ENCODE results near the gene ZNF280B. TPM values are rescaled to one million over a fixed set of nuclear protein-coding genes. Genes with fewer than 3 reads are reported as not detected.
"Not testable (repeated sequence)": the region's sequence is repeated elsewhere in the genome, so short reads cannot be mapped to it uniquely, and the experiment has no call there.

Gene ZNF280B
- polyA plus RNA-seq, 1 donor (not counting 4 experiments of a cell fraction or from before 2014, with no cell fraction given) = 0.04 TPM

GRCh38 chr22:22512951-22513350 is 4.4 kb upstream of the ZNF280B start:
- Histone ChIP-seq H3K4me1 (ENCODE audit: control insufficient read depth, extremely low read depth, insufficient read depth, low read length) (no peaks in the 10 kb centered on the region), H3K9me3 (ENCODE audit: control insufficient read depth, low read depth, low read length) (no peaks in the 10 kb centered on the region), H3K4me3 (ENCODE audit: control insufficient read depth in 2 of 3, extremely low read depth in 1 of 3, insufficient read depth in 2 of 3, low read depth in 1 of 3, low read length in 3 of 3) (no peak overlapping the region), H3K9ac (ENCODE audit: control insufficient read depth, extremely low read depth, insufficient read depth, low read length) (no peak overlapping the region), H3K27ac (ENCODE audit: control insufficient read depth, insufficient read depth, low read length) (no peak overlapping the region), H2AFZ (ENCODE audit: control insufficient read depth, low read length) (no peak overlapping the region), H3K36me3 (ENCODE audit: control insufficient read depth in 2 of 2, extremely low read depth in 1 of 2, insufficient read depth in 2 of 2, low read length in 2 of 2) (no peaks in the 10 kb centered on the region), H3K79me2 (ENCODE audit: control insufficient read depth, insufficient read depth, low read length) (no peaks in the 10 kb centered on the region), H3K9me1 (ENCODE audit: control insufficient read depth, extremely low read depth, insufficient read depth, low read length) (no peaks in the 10 kb centered on the region), H3K4me2 (ENCODE audit: control insufficient read depth, extremely low read depth, insufficient read depth, low read depth, low read length) (no peak overlapping the region), H4K20me1 (ENCODE audit: control insufficient read depth, extremely low read depth, insufficient read depth, low read length) (no peaks in the 10 kb centered on the region), H3K27me3 (ENCODE audit: control insufficient read depth, extremely low read depth, insufficient read depth, low read length) (peaks cover 3% of the 10 kb centered on the region)
- TF ChIP-seq CTCF (optimal IDR thresholded peaks at IDR 0.05 in 1 of 3, IDR thresholded peaks at IDR 0.05 in 1 of 3, conservative IDR thresholded peaks at IDR 0.05 in 1 of 3; ENCODE audit: extremely low read depth in 1 of 3, insufficient read depth in 2 of 3, low read length in 3 of 3) (no peak), EZH2 (IDR thresholded peaks at IDR 0.05; ENCODE audit: low read length) (no peak)
- DNase-seq (ENCODE audit: low read depth, low spot score) = no peak
- dilution Hi-C loops (cut with MboI; ENCODE audit: extremely low pct_ligation_motif_present, low sequenced_read_pairs) = no loop called here
- no peak for FAIRE-seq

GRCh38 chr22:22510833-22511232 is 2.3 kb upstream of the ZNF280B start:
- H3K9ac ChIP-seq (ENCODE audit: control insufficient read depth, extremely low read depth, insufficient read depth, low read length); DNase-seq (ENCODE audit: low read depth, low spot score); H3K79me2 ChIP-seq (ENCODE audit: control insufficient read depth, insufficient read depth, low read length); H3K4me1 ChIP-seq (ENCODE audit: control insufficient read depth, extremely low read depth, insufficient read depth, low read length); H3K4me2 ChIP-seq (ENCODE audit: control insufficient read depth, extremely low read depth, insufficient read depth, low read depth, low read length); H3K36me3 ChIP-seq (ENCODE audit: control insufficient read depth in 2 of 2, extremely low read depth in 1 of 2, insufficient read depth in 2 of 2, low read length in 2 of 2); H3K27me3 ChIP-seq (ENCODE audit: control insufficient read depth, extremely low read depth, insufficient read depth, low read length); dilution Hi-C loops (cut with MboI; ENCODE audit: extremely low pct_ligation_motif_present, low sequenced_read_pairs); H3K9me3 ChIP-seq (ENCODE audit: control insufficient read depth, low read depth, low read length); H4K20me1 ChIP-seq (ENCODE audit: control insufficient read depth, extremely low read depth, insufficient read depth, low read length); H3K4me3 ChIP-seq (ENCODE audit: control insufficient read depth in 2 of 3, extremely low read depth in 1 of 3, insufficient read depth in 2 of 3, low read depth in 1 of 3, low read length in 3 of 3); H3K27ac ChIP-seq (ENCODE audit: control insufficient read depth, insufficient read depth, low read length); H2AFZ ChIP-seq (ENCODE audit: control insufficient read depth, low read length); FAIRE-seq; H3K9me1 ChIP-seq (ENCODE audit: control insufficient read depth, extremely low read depth, insufficient read depth, low read length): not testable (repeated sequence)

GRCh38 chr22:22509912-22510311 is 1.4 kb upstream of the ZNF280B start:
- H2AFZ ChIP-seq (ENCODE audit: control insufficient read depth, low read length); DNase-seq (ENCODE audit: low read depth, low spot score); H3K4me1 ChIP-seq (ENCODE audit: control insufficient read depth, extremely low read depth, insufficient read depth, low read length); H3K9me3 ChIP-seq (ENCODE audit: control insufficient read depth, low read depth, low read length); H4K20me1 ChIP-seq (ENCODE audit: control insufficient read depth, extremely low read depth, insufficient read depth, low read length); H3K4me3 ChIP-seq (ENCODE audit: control insufficient read depth in 2 of 3, extremely low read depth in 1 of 3, insufficient read depth in 2 of 3, low read depth in 1 of 3, low read length in 3 of 3); H3K27me3 ChIP-seq (ENCODE audit: control insufficient read depth, extremely low read depth, insufficient read depth, low read length); H3K79me2 ChIP-seq (ENCODE audit: control insufficient read depth, insufficient read depth, low read length); H3K9ac ChIP-seq (ENCODE audit: control insufficient read depth, extremely low read depth, insufficient read depth, low read length); H3K4me2 ChIP-seq (ENCODE audit: control insufficient read depth, extremely low read depth, insufficient read depth, low read depth, low read length); H3K9me1 ChIP-seq (ENCODE audit: control insufficient read depth, extremely low read depth, insufficient read depth, low read length); dilution Hi-C loops (cut with MboI; ENCODE audit: extremely low pct_ligation_motif_present, low sequenced_read_pairs); H3K36me3 ChIP-seq (ENCODE audit: control insufficient read depth in 2 of 2, extremely low read depth in 1 of 2, insufficient read depth in 2 of 2, low read length in 2 of 2); FAIRE-seq; H3K27ac ChIP-seq (ENCODE audit: control insufficient read depth, insufficient read depth, low read length): not testable (repeated sequence)

Data from keratinocyte (primary cell).